HL-60 (cell line): ENCODE data around the gene NFAT5.

Experiments used
- GABPA ChIP-seq: IDR thresholded peaks from 2 replicates; pipeline ENCODE4 v1.6.1; 2012; ENCODE audit warnings: low read depth
- REST ChIP-seq: IDR thresholded peaks from 2 replicates; pipeline ENCODE4 v1.6.1; 2012; ENCODE audit warnings: low read depth; ENCODE audit not compliant: insufficient replicate concordance
- TF ChIP-seq, protein P1 (sequence below): IDR thresholded peaks from one replicate; pipeline ENCODE4 v1.5.1; 2011; ENCODE audit warnings: low read length, control low read depth, inconsistent platforms; ENCODE audit not compliant: insufficient read depth

DNA sequence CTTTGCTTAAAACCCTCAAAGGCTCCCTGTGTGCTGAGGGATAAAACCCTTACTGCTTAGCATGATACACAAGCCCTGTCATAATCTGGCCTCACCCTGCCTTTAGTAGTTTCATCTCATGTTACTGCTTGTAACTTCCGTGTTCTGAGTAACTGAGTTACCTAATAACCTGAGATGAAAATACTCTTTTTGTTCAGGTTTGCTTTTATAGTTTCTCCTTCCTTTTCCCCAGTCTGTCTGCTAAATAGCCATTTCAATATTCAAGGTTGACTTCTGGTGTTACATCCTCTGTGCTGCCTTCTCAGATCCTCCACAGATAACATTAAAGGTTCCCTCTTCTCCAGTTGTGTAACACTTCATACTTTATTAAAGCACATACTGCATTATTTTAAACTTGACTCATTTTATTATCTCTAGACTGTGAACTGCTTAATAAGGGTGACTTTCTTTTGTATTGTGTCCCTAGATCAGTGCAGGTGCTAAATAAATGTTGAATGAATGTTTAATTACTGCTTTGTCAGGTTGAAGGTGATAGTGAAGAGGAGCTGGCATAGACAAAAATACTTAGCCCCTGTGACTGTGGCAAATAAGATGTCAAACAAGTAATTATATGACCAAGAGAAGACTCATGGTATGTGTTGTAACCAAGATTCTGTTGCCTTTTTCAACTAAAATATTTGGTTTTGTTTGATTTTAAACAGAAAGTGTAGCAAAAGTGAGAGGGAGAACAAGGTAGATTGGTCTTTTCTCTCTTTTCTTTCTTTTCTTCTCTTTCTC lies 47.8 kb downstream of the NFAT5 start:
- TF ChIP-seq, protein P1, sequence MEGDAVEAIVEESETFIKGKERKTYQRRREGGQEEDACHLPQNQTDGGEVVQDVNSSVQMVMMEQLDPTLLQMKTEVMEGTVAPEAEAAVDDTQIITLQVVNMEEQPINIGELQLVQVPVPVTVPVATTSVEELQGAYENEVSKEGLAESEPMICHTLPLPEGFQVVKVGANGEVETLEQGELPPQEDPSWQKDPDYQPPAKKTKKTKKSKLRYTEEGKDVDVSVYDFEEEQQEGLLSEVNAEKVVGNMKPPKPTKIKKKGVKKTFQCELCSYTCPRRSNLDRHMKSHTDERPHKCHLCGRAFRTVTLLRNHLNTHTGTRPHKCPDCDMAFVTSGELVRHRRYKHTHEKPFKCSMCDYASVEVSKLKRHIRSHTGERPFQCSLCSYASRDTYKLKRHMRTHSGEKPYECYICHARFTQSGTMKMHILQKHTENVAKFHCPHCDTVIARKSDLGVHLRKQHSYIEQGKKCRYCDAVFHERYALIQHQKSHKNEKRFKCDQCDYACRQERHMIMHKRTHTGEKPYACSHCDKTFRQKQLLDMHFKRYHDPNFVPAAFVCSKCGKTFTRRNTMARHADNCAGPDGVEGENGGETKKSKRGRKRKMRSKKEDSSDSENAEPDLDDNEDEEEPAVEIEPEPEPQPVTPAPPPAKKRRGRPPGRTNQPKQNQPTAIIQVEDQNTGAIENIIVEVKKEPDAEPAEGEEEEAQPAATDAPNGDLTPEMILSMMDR, result no peak
- TF ChIP-seq REST, result no peak
- no peak for TF ChIP-seq GABPA
